ENCODE results near the gene RASA2. TPM values are rescaled to one million over a fixed set of nuclear protein-coding genes. Genes with fewer than 3 reads are reported as not detected.

Gene RASA2
- total and polyA plus RNA-seq, 2 experiments from 2014 or later, result 6.2 to 12.6 TPM

DNA sequence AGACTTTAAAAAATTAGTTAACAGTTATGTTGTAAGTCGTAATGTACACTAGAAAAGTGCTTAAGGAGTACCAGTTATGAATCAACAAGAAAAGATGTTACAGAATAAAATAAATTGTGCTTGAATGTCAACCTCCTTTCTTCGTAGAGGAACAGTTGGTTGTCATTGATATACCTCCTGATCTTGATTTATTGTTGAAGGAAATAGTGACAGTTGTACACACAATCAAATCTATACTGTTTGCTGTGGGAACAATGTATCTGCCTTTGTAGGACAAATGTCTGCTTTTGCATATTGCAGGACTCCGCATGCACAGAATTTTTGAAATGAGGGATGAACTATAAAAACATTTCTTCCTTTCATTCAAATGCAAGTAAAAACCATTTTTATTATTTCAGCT is 19.2 kb downstream of the RASA2 start:
- H3K4me3 ChIP-seq, result no peak overlapping the region
- H3K9me2 ChIP-seq (replicated peaks; ENCODE audit: insufficient read depth), result no peaks in the 10 kb centered on the region
- no peaks in the 10 kb centered on the region for H3K27me3 ChIP-seq
- H4K20me1 ChIP-seq (ENCODE audit: insufficient read depth, poor library complexity, severe bottlenecking), result peaks cover 3% of the 10 kb centered on the region
- WGBS (ENCODE audit: low lambda C conversion rate, missing lambda C conversion rate), result 95% methylated on average over 3 of the region's 3 CpGs
- no peaks in the 10 kb centered on the region for H3K36me3 ChIP-seq (replicated peaks; ENCODE audit: insufficient read depth, low read depth)
- no peak overlapping the region for H3K4me2 ChIP-seq
- no peaks in the 10 kb centered on the region for H3K4me1 ChIP-seq (ENCODE audit: insufficient read depth)
- TF ChIP-seq, protein P1, sequence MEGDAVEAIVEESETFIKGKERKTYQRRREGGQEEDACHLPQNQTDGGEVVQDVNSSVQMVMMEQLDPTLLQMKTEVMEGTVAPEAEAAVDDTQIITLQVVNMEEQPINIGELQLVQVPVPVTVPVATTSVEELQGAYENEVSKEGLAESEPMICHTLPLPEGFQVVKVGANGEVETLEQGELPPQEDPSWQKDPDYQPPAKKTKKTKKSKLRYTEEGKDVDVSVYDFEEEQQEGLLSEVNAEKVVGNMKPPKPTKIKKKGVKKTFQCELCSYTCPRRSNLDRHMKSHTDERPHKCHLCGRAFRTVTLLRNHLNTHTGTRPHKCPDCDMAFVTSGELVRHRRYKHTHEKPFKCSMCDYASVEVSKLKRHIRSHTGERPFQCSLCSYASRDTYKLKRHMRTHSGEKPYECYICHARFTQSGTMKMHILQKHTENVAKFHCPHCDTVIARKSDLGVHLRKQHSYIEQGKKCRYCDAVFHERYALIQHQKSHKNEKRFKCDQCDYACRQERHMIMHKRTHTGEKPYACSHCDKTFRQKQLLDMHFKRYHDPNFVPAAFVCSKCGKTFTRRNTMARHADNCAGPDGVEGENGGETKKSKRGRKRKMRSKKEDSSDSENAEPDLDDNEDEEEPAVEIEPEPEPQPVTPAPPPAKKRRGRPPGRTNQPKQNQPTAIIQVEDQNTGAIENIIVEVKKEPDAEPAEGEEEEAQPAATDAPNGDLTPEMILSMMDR (IDR thresholded peaks at IDR 0.05; ENCODE audit: poor library complexity), result no peak
- TF ChIP-seq EZH2phosphoT487 (IDR thresholded peaks at IDR 0.05; ENCODE audit: low read depth, severe bottlenecking, unreplicated experiment) (no peak), EZH2 (IDR thresholded peaks at IDR 0.05; ENCODE audit: borderline replicate concordance) (no peak)
- H3K27ac ChIP-seq, result no peak overlapping the region
- H2AFZ ChIP-seq, result no peak overlapping the region
- peaks cover 89% of the 10 kb centered on the region for H3K79me2 ChIP-seq
- no peak for DNase-seq (ENCODE audit: low spot score)
- no peaks in the 10 kb centered on the region for H3K9me3 ChIP-seq (ENCODE audit: low read depth)

DNA sequence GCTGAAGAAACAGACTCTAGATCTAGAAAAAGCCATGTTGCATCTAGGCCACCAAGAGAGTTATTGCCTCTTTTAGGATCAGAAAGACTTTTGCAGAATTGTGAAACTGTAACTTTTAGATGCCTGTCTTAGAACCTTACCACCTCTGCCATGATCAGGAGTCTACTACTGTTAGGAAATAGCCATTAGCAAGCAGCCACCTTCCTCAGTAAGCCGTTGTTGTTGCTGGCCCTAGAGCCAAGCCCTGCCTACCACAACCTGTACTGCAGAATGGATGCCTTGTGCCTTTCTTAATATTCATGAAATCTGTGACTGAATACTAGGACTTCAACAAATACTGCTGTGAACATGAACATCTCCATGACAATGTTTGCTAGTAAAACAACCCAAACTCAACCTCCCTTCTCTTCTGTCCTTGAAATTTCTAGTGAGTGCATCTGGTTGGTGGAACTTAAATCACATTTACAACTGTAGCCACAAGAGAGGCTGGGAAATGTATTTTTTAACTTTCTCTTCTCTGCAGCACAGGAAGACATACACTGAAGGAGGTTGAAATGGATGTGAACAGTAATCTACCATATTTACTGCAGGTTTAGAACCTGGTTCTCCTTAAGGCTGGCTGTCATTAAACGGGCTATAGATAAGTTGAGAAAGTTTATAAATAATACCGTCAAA is 20.7 kb downstream of the RASA2 start:
- H4K20me1 ChIP-seq (ENCODE audit: insufficient read depth, poor library complexity, severe bottlenecking), result peaks cover 3% of the 10 kb centered on the region
- no peak overlapping the region for H2AFZ ChIP-seq
- no peaks in the 10 kb centered on the region for H3K36me3 ChIP-seq (replicated peaks; ENCODE audit: insufficient read depth, low read depth)
- no peak for TF ChIP-seq EZH2 (IDR thresholded peaks at IDR 0.05; ENCODE audit: borderline replicate concordance)
- H3K27ac ChIP-seq, result no peak overlapping the region
- peaks cover 78% of the 10 kb centered on the region for H3K79me2 ChIP-seq
- H3K4me1 ChIP-seq (ENCODE audit: insufficient read depth), result no peaks in the 10 kb centered on the region
- 92% methylated on average over 3 of the region's 3 CpGs for WGBS (ENCODE audit: low lambda C conversion rate, missing lambda C conversion rate)
- no peak overlapping the region for H3K4me2 ChIP-seq
- no peaks in the 10 kb centered on the region for H3K9me2 ChIP-seq (replicated peaks; ENCODE audit: insufficient read depth)
- H3K4me3 ChIP-seq, result no peak overlapping the region
- H3K9me3 ChIP-seq (ENCODE audit: low read depth), result no peaks in the 10 kb centered on the region
- DNase-seq (ENCODE audit: low spot score), result no peak
- no peaks in the 10 kb centered on the region for H3K27me3 ChIP-seq

- DNase-seq (ENCODE audit: low spot score), result no peak
- H3K27ac ChIP-seq, result no peak overlapping the region
- TF ChIP-seq EZH2phosphoT487 (IDR thresholded peaks at IDR 0.05; ENCODE audit: low read depth, severe bottlenecking, unreplicated experiment) (no peak), EZH2 (IDR thresholded peaks at IDR 0.05; ENCODE audit: borderline replicate concordance) (no peak)
- TF ChIP-seq, protein P1 (IDR thresholded peaks at IDR 0.05; ENCODE audit: poor library complexity), result no peak
- H2AFZ ChIP-seq, result no peak overlapping the region
- H3K9me2 ChIP-seq (replicated peaks; ENCODE audit: insufficient read depth), result no peaks in the 10 kb centered on the region
- WGBS (ENCODE audit: low lambda C conversion rate, missing lambda C conversion rate), result 91% methylated on average over 3 of the region's 3 CpGs
- H3K4me1 ChIP-seq (ENCODE audit: insufficient read depth), result no peaks in the 10 kb centered on the region
- H3K27me3 ChIP-seq, result no peaks in the 10 kb centered on the region
- no peaks in the 10 kb centered on the region for H3K36me3 ChIP-seq (replicated peaks; ENCODE audit: insufficient read depth, low read depth)
- H3K4me2 ChIP-seq, result no peak overlapping the region
- H3K4me3 ChIP-seq, result no peak overlapping the region
- peaks cover 75% of the 10 kb centered on the region for H3K79me2 ChIP-seq
- peaks cover 3% of the 10 kb centered on the region for H4K20me1 ChIP-seq (ENCODE audit: insufficient read depth, poor library complexity, severe bottlenecking)
- H3K9me3 ChIP-seq (ENCODE audit: low read depth), result no peaks in the 10 kb centered on the region
Measured at GRCh38 chr3:141508067-141508436, 21.2 kb downstream of the RASA2 start.

GRCh38 chr3:141511361-141511760 is 24.5 kb downstream of the RASA2 start:
- Histone ChIP-seq H3K79me2 (peaks cover 44% of the 10 kb centered on the region), H4K20me1 (ENCODE audit: insufficient read depth, poor library complexity, severe bottlenecking) (no peaks in the 10 kb centered on the region), H3K27me3 (no peaks in the 10 kb centered on the region), H3K4me1 (ENCODE audit: insufficient read depth) (no peaks in the 10 kb centered on the region), H3K27ac (no peak overlapping the region), H2AFZ (no peak overlapping the region), H3K4me3 (no peak overlapping the region), H3K9me3 (ENCODE audit: low read depth) (no peaks in the 10 kb centered on the region), H3K36me3 (replicated peaks; ENCODE audit: insufficient read depth, low read depth) (no peaks in the 10 kb centered on the region), H3K9me2 (replicated peaks; ENCODE audit: insufficient read depth) (no peaks in the 10 kb centered on the region), H3K4me2 (no peak overlapping the region)
- no peak for DNase-seq (ENCODE audit: low spot score)
- 94% methylated on average over 4 of the region's 4 CpGs for WGBS (ENCODE audit: low lambda C conversion rate, missing lambda C conversion rate)
- TF ChIP-seq, protein P1 (IDR thresholded peaks at IDR 0.05; ENCODE audit: poor library complexity), result no peak
- TF ChIP-seq EZH2 (IDR thresholded peaks at IDR 0.05; ENCODE audit: borderline replicate concordance) (no peak), EZH2phosphoT487 (IDR thresholded peaks at IDR 0.05; ENCODE audit: low read depth, severe bottlenecking, unreplicated experiment) (no peak)

Measured in hepatocyte (in vitro differentiated cells).